ENCODE data around the gene UBXN7.
"Not testable (repeated sequence)": the region's sequence is repeated elsewhere in the genome, so short reads cannot be mapped to it uniquely, and the experiment has no call there.

UBXN7 gene

DNA sequence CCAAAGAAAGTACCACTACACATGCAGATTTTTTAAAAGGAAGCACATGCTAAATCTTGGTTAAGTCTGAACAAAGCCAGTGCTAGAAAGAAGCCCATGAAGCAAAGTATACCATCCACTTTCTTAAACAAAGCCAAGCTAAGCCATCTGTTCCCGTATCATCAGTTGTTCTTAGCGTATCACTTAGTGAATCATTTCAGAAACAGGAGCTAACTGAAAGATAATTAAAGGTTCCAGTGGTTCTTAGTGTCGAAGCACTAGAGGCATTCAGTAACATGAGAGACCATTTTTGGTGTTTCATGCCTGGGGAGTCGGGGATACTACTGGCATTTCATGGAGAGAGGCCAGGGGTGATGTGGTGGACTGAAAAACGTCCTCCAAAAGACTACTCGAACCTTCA, 12.8 kb downstream of the UBXN7 start:
- in situ Hi-C loops (cut with HindIII; ENCODE audit: low sequenced_read_pairs): no loop called here

DNA sequence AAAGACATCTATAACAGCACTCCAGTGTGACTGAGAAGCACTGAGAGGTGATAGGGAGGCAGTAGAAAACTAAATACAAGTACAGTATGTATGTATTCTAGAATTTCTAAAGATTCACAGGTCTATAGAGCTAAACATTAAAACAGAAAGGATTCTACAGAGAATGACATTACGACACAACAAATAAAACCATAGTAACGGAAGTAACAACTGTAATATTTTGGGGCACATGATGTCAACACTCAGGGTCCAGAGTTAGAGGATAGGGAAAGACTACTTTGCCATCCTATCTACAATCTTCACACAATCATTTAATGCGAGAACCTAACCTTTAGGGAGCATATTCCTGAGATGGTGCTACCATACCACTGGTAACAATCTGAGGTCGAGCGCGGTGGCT, 13.6 kb downstream of the UBXN7 start:
- in situ Hi-C loops (cut with HindIII; ENCODE audit: low sequenced_read_pairs): no loop called here

DNA sequence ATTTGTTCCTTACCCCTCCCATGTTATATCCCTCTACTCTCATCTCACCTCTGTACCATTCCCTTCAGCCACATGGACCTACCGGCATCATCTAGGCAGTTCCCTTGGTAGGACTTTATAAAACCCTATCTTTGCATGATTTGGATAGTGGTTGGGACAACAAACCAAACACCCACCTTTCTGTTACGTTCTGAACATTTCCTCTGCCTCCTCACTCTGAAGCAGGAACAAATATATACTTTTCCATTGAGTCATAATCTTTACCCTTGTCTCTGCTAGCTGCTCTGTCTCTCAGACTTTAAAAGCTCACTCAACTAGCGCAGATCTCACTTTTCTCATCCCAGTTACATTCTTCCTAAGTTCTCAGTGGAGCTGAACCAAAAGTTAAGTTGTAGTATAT, 17.8 kb downstream of the UBXN7 start:
- in situ Hi-C loops (cut with HindIII; ENCODE audit: low sequenced_read_pairs): no loop called here

DNA sequence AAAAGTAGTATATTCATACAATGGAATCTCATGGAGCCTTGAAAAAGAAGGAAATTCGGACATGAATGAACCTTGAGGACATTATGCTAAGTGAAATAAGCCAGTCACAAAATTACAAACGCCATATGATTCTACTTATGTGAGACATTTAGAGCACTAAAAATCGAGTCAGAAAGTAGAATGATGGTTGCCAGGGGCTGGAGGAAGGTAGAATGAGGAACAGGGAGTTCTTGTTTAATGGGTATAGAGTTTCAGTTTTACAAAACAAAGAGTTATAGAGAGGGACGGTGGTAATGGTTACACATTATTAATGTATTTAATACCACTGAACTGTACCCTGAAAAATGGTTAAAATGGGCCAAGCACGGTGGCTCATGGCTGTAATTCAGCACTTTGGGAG, 19.5 kb downstream of the UBXN7 start:
- in situ Hi-C loops (cut with HindIII; ENCODE audit: low sequenced_read_pairs): no loop called here

DNA sequence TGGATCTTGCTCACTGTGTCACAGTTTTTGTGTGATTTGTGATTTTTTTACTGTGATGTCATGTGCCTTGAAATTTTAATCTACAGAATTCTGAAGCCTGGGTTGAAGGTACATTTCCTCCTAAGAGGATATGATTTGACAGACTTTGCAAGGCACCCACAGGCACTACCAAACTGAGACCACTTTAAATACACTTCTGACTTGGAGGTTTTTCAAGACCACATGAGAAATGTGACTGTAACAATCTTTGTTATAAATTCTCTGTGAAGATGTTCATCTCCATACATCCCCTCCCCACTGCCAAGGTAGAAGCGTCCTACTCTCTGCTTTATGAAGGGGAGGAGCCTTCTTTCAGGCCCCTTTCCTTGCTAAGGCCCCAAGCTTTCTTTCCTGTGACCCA, 22.8 kb downstream of the UBXN7 start:
- in situ Hi-C loops (cut with HindIII; ENCODE audit: low sequenced_read_pairs): loop anchor here (5.0 kb wide), 1 partner anchor 87 kb away; no protein-coding TSS in a partner anchor

DNA sequence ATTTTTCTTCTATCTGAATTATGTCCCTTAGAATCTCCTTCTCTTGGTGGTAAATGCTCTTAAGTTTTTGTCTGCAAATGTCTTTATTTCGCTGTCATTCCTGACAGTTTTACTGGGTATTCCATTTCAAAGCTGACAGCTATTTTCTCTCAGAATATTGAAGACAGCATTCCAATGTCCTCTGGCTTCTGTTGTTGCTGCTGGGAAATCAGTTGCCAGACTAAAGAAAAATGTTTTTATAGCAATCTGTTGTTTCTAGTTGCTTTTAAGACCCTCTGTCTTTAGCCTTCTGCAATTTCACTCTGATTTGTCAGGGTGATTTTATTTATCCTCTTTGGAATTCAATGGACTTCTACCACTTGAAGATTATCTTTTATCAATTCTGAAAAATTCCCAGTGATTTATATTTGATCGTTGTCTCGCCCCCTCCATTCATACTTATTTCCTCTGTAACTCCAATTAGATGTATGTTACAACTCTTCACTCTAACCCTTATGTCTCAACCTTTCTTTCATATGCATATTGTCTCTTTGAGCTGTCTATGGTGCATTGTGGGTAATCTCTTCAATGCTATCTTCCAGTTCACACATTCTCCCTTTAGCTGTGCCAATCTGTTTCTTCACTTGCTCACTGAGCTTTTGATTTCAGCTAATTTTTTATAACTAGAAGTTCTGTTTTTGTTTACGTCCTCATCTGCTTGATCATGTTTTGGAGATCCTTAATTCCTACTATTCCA, 23.5 kb downstream of the UBXN7 start:
- in situ Hi-C loops (cut with HindIII; ENCODE audit: low sequenced_read_pairs): loop anchor here (5.0 kb wide), 1 partner anchor 86 kb away; no protein-coding TSS in a partner anchor

DNA sequence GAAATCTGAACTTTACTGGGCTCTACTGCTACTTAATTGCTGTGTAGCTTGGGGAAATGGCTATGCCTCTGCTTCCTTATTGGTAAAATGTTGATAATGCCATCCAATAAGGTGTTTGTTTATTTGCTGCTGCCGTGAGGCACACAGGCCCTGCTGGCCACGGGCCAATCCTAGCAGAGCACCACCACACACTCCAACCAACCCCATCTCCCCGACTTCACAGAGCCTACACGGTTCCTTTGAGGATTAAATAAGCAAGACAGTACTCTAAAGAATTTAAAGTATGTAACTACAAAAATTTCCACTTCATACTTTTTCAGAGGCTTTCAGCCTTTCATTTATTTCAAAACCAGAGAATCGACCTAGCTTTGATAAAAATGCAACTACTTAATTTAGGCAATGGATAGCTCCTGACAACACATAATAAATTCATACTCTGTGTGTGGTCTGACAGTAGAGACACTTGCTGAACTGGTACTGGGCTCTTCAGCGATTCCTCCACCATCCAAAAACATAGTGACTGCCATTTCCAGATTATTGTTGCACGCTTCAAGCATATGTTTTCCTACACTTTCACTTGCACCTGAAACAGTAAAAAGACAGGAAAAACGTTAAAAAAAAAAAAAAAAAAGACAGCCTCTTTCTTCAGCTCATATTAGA, 25.3 kb downstream of the UBXN7 start:
- in situ Hi-C loops (cut with HindIII; ENCODE audit: low sequenced_read_pairs): loop anchor here (5.0 kb wide), 1 partner anchor 85 kb away; no protein-coding TSS in a partner anchor

DNA sequence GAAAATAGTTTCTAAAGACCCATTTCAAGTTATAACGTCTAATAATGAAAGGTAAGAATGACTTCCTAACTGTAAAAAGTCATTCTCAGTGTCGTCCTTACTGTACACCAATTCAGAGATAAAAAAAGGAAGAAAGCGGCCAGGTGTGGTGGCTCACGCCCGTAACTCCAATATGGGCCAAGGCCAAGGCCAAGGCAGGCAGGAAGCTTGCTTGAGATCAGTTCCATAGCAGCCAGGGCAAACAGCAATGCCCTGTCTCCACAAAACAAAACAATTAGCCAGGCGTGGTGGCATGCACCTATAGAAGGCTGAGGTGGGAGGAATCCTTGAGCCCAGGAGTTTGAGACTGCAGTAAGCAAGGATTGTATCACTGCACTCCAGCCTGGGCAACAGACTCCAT, 31.9 kb downstream of the UBXN7 start:
- in situ Hi-C loops (cut with HindIII; ENCODE audit: low sequenced_read_pairs): no loop called here

DNA sequence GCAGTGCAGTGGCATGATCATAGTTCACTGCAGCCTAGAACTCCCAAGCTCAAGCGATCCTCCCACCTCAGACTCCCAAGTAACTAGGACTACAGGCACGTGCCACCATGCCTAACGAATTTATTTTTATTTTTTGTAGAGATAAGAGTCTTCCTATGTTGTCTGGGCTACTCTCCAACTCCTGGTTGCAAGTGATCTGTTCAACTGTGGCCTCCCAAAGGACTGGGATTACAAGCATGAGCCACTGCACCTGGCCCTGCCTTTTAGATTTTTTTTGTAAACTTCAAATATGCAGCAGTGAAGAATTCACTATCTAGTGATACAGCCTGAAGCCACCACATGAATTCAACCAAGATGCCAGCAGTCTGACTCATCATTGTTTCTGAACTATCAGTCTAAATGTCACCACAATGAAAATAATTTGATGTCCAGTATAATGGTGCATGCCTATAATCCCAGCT, 32.7 kb downstream of the UBXN7 start:
- in situ Hi-C loops (cut with HindIII; ENCODE audit: low sequenced_read_pairs): no loop called here

DNA sequence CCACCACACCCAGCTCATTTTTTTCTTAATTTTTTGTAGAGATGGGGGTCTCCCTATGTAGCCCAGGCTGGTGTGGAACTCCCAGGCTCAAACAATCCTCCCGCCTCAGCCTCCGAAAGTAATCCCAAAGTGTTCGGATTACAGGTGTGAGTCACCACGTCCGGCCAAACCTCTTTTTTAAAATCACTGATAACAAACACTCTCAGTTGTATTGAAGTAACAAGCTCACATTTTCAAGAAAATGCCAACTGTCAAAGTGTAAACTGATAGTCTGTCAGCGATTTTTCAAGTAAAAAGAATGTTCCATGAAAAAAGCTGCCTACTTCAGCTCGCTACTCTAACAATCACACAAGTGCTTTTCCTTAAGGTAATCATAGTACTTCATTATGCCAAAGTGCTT, 33.4 kb downstream of the UBXN7 start:
- in situ Hi-C loops (cut with HindIII; ENCODE audit: low sequenced_read_pairs): no loop called here

DNA sequence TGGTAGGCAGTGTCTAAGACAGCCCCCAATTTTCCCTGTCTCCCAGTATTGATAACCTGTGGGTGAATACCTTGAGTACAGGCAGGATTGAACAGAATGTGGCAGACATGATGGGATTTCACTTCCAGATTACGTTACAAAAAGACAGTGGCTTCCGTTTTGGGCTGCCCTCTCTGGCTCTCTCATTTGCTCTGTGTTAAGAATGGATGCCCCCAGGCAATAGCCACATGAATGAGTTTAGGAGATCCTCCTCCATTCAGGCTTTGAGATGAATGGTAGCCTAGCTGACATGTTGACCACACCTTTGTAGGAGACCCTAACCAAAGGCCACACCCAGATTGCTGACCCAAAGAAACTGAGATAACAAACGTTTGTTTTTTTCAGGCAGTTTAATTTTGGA, 34.3 kb downstream of the UBXN7 start:
- in situ Hi-C loops (cut with HindIII; ENCODE audit: low sequenced_read_pairs): no loop called here

DNA sequence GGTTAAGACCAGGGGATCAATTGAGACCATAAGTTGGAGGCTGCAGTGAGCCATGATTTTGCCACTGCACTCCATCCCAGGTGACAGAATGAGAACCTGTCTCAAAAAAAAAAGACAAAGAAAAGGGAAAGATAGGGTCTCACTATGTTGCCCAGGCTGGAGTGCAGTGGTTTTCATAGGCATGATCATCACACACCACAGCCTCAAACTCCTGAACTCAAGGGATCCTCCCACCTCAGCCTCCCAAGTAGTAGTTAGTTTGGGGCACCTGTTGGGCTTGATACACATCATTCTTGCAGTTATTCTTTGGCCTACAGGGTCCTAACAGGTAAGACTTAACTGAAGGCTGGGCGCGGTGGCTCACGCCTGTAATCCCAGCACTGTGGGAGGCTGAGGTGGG, 42.1 kb downstream of the UBXN7 start:
- in situ Hi-C loops (cut with HindIII; ENCODE audit: low sequenced_read_pairs): no loop called here

DNA sequence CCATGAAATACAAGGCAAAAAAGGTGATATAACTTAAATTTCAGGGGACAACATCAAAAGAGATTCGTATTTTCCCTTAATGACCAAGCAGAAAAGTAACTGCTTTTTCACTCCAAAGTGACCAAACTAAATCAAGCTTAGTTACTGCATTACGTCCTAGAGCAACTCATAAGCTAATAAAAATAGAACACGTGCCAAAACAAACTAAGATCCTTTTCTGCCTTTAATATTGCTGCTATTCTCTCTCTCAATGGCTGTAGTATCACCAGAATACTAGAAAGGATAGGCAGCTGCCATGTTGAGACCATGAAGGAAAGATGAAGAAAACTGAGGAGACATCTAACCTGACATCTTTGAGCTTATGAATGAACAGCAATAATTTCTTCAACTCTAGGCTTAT, 43.3 kb downstream of the UBXN7 start:
- in situ Hi-C loops (cut with HindIII; ENCODE audit: low sequenced_read_pairs): no loop called here

DNA sequence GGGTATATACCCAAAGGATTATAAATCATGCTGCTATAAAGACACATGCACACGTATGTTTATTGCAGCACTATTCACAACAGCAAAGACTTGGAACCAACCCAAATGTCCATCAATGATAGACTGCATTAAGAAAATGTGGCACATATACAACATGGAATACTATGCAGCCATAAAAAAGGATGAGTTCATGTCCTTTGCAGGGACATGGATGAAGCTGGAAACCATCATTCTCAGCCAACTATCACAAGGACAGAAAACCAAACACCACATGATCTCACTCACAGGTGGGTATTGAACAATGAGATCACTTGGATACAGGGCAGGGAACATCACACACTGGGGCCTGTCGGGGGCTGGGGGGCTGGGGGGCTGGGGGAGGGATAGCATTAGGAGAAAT, 44.3 kb downstream of the UBXN7 start:
- in situ Hi-C loops (cut with HindIII; ENCODE audit: low sequenced_read_pairs): not testable (repeated sequence)

DNA sequence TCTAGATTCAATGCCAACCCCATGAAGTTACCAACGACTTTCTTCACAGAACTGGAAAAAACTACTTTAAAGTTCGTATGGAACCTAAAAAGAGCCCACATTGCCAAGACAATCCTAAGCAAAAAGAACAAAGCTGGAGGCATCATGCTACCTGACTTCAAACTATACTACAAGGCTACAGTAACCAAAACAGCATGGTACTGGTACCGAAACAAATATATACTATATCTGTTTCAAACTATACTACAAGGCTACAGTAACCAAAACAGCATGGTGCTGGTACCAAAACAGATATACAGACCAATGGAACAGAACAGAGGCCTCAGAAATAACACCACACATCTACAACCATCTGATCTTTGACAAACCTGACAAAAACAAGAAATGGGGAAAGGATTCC, 45.4 kb downstream of the UBXN7 start:
- in situ Hi-C loops (cut with HindIII; ENCODE audit: low sequenced_read_pairs): not testable (repeated sequence)

DNA sequence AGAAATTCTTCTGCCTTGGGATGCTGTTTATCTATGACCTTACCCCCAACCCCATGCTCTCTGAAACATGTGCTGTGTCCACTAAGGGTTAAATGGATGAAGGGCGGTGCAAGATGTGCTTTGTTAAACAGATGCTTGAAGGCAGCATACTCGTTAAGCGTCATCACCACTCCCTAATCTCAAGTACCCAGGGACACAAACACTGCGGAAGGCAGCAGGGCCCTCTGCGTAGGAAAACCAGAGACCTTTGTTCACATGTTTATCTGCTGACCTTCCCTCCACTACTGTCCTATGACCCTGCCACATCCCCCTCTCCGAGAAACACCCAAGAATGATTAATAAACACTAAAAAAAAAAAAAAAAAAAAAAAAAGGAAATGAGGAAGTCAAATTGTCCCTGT, 46.2 kb downstream of the UBXN7 start:
- in situ Hi-C loops (cut with HindIII; ENCODE audit: low sequenced_read_pairs): not testable (repeated sequence)

DNA sequence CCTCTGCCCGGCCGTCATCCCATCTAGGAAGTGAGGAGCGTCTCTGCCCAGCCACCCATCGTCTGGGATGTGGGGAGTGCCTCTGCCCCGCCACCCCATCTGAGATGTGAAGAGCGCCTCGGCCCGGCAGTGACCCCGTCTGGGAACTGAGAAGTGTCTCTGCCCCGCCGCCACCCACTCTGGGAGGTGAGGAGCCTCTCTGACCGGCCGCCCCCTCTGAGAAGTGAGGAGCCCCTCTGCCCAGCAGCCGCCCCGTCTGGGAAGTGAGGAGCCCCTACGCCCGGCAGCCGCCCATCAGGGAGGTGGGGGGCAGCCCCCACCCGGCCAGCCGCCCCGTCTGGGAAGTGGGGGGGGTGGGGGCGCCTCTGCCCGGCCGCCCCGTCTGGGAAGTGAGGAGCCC, 46.8 kb downstream of the UBXN7 start:
- in situ Hi-C loops (cut with HindIII; ENCODE audit: low sequenced_read_pairs): not testable (repeated sequence)

DNA sequence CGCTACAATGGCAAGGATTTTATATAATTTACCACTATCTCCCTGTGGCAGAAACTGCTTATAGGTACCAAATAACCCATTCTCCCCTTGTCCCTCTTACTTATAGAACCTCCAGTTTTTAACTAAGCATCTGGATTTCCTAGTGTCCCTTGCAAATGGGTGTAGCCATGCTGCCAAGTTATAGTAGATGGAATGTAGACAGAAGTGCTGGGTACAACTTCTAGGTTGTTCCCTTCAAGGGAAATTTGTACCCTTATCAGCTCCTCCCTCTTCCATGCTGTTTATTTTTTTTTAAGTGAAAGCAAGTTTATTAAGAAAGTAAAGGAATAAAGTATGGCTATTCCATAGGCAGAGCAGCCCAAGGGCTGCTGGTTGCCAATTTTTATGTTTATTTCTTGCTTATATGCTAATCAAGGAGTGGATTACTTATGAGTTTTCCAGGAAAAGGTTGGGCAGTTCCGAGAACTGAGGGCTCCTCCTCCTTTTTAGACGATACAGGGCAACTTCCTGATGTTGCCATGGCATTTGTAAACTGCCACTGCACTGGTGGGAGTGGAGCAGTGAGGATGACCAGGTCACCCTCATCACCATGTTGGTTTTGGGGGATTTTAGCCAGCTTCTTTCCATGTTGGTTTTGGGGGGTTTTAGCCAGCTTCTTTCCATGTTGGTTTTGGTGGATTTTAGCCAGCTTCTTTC, 53.9 kb downstream of the UBXN7 start:
- in situ Hi-C loops (cut with HindIII; ENCODE audit: low sequenced_read_pairs): no loop called here

DNA sequence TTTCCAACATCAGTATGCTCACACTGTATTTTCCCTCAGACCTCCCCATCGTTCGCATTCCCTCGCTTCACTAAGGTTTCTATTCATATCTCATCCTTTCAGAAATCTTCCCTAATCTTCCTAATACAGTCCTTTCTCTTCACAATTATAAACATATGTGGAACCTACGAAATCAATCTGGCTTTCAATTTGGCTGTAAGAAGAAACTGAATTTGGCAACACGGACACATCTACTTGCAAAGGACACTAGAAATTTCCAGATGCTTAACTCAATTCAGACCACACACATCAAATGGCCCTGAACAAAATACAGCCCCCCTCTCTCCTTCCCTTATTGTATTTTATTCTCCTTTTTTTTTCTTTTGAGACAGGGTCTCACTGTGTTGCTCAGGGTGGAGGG, 54.9 kb downstream of the UBXN7 start:
- in situ Hi-C loops (cut with HindIII; ENCODE audit: low sequenced_read_pairs): no loop called here

DNA sequence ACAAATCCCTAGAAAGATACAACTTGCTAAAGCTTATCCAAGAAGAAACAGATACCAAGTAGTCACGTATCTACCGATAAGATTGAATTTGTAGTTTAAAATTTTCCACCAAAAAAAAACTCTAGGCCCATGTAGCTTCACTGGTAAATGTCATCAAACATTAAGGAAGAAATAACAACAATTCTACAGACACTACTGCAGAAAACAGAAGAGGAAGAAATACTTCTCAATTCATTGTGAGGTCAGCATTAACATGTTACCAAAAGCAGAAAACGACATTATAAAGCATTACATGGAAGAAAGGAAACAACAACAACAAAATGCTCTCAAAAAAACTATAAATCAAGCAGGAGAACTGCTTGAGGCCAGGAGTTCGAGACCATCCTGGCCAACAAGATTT, 66.5 kb downstream of the UBXN7 start:
- in situ Hi-C loops (cut with HindIII; ENCODE audit: low sequenced_read_pairs): no loop called here

DNA sequence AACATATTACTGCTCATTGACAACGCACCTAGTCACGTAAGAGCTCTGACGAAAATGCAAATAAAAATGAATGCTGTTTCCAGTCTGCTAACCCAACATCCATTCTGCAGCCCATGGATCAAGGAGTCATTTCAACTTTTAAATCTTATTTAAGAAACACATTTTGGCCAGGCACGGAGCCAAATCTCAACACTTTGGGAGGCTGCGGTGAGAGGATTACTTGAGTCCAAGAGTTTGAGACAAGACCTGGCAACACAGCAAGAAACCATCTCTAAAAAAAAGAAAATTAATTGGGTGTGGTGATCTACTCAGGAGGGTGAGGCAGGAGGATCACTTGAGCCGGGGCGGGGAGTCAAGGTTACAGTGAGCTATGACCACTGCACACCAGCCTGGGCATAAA, 71.6 kb downstream of the UBXN7 start:
- in situ Hi-C loops (cut with HindIII; ENCODE audit: low sequenced_read_pairs): no loop called here

DNA sequence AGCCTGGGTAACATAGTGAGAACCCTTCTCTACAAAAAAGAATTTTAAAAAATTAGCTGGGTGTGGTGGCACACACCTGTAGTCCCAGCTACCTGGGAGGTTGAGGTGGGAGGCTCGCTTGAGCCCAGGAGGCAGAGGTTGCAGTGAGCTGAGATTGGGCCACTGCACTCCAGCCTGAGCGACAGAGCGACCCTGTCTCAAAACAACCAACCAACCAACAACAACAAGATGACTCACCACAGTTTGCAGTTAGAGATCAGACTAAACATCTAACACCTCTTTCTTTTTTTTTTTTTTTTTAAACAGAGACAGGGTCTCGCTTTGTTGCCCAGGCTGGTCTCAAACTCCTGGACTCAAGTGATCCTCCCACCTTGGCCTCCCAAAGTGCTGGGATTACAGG, 73.7 kb downstream of the UBXN7 start:
- in situ Hi-C loops (cut with HindIII; ENCODE audit: low sequenced_read_pairs): loop anchor here (5.0 kb wide), 1 partner anchor 84 kb away; no protein-coding TSS in a partner anchor
